Measurements from ENCODE around the gene STRN.
"Not testable (repeated sequence)": the region's sequence is repeated elsewhere in the genome, so short reads cannot be mapped to it uniquely, and the experiment has no call there.

DNA sequence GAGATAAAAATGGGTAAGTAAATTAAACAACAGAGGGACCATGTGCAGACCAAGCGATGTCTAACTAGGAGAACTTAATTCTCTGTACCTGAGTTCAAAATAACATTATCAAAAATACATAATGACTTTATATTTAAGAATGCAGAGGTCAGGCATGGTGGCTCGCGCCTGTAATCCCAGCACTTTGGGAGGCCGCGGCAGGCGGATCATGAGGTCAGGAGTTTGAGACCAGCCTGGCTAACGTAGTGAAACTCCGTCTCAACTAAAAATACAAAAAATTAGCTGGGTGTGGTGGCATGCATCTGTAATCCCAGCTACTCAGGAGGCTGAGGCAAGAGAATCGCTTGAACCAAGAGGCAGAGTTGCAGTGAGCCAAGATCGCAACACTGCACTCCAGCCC, 21.1 kb downstream of the STRN start:
- TF ChIP-seq, protein P1, sequence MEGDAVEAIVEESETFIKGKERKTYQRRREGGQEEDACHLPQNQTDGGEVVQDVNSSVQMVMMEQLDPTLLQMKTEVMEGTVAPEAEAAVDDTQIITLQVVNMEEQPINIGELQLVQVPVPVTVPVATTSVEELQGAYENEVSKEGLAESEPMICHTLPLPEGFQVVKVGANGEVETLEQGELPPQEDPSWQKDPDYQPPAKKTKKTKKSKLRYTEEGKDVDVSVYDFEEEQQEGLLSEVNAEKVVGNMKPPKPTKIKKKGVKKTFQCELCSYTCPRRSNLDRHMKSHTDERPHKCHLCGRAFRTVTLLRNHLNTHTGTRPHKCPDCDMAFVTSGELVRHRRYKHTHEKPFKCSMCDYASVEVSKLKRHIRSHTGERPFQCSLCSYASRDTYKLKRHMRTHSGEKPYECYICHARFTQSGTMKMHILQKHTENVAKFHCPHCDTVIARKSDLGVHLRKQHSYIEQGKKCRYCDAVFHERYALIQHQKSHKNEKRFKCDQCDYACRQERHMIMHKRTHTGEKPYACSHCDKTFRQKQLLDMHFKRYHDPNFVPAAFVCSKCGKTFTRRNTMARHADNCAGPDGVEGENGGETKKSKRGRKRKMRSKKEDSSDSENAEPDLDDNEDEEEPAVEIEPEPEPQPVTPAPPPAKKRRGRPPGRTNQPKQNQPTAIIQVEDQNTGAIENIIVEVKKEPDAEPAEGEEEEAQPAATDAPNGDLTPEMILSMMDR (conservative IDR thresholded peaks at IDR 0.05) = not testable (repeated sequence)
- TF ChIP-seq EZH2 (IDR thresholded peaks at IDR 0.05; ENCODE audit: low read depth) = not testable (repeated sequence)
